DMS114 treated with DMSO at 0.1 percent for 48 hours (cell line): ENCODE results near the gene IGF2BP3.

ENCODE experiments used
- DNase-seq: peaks from one replicate; lab custom pipeline; 2025; ENCODE audit not compliant: unreplicated experiment; lab: John Stamatoyannopoulos, UW

The IGF2BP3 gene

DNA sequence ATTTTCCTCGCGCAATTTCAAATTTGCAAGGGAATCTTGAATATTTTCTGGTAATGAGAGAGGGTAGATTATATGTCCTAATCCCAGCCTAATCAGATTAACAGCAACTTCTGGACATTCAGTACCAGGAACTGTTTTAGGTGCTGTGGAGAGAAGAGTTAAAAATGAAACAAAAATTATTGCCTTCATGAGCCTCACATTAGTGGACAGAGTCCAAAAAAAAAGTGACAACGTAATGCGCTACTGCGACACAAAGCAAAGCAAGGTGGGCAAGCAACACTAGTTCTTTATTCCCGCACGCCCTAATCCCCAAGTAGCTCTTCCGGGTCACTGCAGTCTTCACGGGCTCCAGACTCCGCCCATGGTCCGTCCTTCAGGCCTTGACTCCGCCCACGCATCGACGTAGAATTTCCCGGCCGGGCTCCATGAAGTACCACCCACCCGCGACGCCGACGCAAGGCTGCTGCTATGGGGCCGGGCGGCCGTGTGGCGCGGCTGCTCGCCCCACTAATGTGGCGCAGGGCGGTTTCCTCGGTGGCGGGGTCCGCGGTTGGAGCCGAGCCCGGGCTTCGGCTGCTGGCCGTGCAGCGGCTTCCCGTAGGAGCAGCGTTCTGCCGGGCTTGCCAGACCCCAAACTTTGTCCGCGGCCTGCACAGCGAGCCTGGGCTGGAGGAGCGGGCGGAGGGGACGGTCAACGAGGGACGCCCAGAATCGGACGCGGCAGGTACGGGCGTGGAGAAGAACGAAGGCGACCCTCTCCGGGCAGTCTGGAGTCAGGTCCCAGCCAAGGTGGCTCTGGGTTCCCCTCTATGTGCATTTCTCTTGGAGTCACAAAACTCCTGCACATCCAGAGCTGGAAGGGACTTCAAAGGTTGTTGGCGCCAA lies 171.2 kb downstream of the IGF2BP3 start, which contains the start of gene MALSU1:
Gene MALSU1, plus strand, starts transcription at position 455 of the 885 bp plus-strand sequence. Its CDS starts 14 bp downstream, at position 469.
- DNase-seq, result peak; percentile 95

DNA sequence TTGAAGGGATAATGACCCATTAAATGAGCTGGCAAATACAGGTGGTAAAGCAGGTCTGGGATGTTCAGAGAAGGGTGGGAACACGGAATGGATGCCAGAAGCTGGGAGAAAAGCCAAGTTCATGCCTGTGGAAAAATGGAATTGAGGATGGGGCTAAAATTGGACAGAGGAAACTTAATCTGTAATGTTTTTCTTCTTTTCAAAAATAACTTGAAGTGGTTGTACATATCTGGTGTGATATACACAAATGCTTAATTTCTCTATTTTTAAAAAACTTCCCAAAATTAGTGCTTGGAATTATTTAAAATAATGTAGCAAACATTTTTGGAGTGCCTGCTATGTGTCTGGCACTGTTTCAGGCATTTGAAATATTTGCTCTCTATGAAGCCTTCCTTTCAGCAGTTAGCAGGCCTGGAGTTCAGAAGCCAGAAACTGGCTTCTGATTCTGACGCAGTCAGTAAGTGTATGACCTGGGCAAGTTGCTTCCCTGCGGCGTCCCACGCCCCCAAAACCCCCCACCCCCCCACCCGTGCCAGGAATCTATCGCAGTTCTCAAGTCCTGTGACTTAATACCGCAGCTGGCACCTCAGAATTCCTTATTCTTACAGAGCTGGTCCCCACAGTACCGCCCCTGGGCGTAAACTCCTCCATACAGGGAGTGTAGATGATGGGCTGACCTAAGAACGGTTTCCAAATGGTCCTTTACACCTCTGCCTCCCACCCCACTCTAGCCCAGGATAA lies 172.0 kb downstream of the IGF2BP3 start:
- DNase-seq, result peak; percentile 60

DNA sequence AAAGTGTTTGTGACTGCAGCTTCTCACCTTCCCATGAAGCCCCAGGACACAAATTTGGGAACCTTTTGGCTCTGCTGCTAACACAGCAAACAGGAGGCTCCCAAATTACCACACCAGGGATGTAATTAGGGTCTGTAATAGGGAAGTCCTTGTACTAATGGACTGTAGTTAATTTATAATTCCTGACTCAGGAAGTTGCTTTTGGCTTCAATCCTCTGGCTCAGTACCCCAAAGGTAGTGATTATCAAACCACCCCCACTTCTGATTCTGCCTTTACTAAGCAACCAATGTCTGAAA lies 174.9 kb downstream of the IGF2BP3 start:
- no peak for DNase-seq

DNA sequence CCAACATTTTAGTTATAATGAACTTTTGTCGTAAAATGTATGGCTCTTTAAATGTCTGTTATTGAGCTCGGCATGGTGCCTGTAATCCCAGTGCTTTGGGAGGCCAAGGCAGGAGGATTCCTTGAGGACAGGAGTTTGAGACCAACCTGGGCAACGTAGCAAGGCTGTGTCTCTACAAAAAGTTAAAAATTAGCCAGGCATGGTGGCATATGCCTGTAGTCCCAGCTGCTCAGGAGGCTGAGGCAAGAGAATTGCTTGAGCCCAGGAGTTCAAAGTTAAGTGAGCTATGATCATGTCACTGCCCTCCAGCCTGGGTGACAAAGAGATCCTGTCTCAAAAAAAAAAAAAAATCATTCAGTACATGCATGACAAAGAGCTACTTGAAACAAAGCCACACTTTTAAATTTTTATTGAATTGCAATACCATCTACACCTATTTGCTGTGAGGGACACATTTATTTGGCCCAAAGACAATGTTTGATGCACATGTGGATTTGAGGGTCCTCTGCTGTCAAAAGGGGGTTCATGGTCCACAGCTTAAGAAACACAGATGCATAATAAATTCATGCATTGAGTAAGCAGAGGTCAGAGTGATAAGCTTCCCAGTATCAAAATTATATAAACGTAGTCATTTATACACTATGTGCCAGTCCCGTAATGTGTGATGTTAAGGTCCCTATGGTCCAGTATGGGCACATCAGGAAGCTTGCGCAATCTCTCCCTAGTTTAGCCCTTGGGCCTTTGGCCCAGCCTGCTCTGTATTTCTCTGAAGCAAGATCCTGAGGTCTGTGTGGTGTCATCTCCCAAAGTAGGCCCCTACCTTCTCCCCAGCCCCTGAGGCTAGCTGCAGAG lies 175.5 kb downstream of the IGF2BP3 start:
- DNase-seq, result no peak

DNA sequence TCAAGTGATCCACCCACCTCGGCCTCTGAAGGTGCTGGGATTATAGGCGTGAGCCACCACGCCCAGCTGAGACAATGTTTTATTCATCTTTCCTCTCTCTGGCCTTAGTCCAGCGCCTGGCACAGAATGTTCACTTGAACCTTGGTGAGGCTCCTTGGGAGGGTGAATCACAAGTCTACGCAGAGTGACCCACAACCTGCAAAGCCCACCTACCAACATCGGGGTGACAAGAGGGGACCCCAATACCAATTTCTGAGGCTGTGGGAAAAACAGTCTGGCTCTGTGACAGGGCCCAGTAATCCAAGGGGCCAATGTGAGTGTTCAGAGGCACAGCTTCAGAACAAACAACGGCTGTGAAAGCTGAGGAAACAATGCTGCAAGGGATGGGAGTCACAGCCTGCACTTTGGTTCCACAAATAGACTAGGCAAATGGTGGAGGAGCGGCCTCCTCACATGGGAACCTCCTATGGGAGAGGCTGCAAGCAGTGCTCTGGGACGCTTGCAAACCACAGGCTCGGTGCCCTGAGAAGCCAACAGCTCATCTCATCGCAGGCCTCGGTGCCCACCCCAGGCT lies 176.7 kb downstream of the IGF2BP3 start:
- no peak for DNase-seq

DNA sequence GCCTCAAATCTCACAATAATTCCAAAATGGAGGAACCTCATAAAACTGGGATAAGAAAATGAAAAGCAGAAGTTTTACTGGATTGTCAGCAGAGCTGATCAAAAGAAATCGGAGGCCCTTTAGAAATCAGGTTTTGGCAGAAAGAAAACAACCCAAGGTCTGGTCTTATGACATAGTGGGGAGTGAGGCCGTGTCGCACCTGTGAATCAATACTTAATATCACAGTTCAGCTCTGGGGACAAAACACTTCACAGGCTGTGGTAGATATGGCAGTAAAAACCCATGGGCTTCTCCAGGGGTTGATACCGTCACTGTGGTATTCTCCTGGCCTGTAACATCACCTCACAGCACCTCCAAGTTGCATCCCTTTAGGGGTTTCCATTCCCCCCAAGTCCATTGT lies 177.7 kb downstream of the IGF2BP3 start:
- DNase-seq, result no peak

DNA sequence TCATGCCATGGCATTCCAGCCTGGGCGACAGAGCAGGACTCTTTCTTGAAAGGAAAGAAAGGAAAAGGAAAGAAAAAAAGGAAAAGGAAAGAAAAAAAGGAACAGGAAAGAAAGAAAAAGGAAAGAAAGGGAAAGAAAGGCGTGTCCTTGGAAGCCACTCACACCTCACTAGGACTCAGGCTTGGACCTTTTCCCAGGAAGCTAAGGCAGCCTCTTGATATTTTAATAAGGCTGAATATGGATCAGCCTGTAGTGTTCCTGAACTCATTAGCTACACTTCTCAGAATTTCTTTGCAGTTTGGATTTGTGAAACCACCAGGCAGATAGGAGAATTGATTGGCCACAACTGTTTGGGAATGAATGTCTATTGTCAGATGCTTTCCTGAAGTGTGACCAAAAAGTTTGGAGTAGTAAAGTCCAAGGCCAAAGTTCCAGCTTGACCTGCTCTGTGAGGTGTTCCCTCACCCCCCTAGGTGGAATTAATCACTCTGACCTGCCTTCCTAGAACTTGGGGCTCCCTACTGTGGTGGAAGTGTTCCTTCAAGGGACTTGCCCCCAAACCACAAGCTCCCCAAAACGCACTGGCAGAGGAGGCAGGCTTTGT lies 178.2 kb downstream of the IGF2BP3 start:
- no peak for DNase-seq

DNA sequence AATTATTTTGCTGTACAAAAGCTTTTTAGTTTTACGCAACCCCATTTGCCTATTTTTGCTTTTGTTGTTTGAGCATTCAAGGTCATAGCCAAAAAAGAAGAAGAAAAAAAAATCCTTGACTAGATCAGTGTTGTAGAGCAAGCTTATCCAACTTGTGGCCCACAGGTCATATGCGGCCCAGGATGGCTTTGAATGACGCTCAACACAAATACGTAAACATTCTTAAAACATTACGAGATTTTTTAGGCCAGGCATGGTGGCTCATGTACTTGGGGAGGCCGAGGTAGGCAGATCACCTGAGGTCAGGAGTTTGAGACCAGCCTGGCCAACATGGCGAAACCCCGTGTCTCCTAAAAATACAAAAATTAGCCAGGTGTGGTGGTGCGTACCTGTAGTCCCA lies 179.3 kb downstream of the IGF2BP3 start:
- DNase-seq, result no peak

DNA sequence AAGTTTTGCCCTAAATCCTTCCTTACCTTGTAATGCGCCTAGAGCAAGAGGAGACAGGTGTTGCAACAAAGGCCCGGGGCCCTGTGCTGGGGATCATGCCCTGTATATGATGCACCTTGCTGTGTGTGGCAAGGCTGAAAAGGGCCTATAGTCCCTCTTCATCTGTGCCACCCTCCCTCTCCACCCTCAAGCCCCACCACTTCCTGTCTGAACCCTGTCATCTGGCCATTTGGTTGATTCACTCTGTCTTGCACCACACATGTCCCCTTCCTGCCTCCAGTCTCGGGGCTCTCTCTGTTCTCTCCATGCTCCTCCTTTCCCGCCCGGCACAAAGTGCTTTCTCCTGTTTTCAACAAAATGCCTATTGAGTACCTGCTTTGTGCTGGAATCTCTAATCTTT lies 182.7 kb downstream of the IGF2BP3 start:
- no peak for DNase-seq

DNA sequence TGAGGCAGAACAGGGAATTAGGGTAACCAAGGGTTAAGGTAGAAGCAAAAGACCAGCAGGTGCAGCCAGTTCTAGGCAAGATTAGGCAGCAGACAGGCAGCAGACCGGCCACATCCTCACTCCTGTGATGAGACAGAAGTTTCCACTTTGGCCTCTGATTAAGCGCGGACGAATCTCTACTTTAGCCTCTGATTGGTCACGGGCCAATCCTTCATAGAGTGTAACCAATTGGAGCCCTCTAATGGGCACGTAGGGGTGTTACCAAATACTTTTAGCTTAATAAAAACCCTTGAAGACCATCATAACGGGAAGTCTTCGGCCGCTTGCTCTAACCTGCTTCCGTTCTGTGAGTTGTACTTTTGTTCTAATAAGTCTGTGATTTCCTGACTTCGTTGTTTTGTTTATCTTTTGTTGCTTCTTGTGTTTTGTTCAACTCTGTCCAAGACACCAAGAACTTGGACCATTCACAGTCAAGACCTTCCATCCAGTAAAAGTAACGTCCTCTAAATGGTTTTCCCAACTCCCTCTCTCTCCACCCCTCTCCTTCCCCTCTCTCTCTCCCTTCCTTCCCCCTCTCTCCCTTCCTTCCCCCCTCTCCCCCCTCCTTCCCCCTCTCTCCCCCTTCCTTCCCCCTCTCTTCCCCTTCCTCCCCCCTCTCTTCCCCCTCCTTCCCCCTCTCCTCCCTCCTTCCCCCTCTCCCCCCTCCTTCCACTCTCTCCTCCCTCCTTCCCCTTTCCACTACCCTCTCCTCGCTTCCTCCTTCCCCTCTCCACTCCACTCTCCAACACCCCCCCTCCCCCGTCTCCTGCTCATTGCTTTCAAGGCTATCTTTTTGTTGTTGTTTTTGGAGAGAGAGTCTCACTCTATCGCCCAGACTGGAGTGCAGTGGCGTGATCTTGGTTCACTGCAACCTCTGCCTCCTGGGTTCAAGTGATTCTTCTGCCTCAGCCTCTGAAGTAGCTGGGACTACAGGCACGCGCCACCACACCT lies 184.3 kb downstream of the IGF2BP3 start:
- DNase-seq, result no peak

DNA sequence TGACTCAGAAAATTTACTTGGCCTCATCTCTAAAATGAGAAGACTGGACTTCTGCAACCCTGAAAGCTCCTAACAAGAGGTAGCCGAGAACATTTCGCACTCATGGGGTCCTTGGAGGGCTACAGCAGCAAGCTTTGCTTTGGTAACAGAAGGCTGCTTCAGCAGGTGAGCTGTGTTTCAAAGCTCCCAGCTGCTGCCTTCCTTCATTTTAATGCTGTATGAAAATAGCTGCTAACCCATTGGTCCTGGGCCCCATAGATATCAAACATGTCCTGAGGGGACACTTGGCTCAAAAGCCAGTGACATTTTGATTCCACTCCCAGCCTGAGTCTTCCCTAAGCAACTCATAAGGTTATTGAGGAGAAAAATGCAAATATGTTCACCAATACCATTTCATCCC lies 185.4 kb downstream of the IGF2BP3 start:
- DNase-seq, result no peak

DNA sequence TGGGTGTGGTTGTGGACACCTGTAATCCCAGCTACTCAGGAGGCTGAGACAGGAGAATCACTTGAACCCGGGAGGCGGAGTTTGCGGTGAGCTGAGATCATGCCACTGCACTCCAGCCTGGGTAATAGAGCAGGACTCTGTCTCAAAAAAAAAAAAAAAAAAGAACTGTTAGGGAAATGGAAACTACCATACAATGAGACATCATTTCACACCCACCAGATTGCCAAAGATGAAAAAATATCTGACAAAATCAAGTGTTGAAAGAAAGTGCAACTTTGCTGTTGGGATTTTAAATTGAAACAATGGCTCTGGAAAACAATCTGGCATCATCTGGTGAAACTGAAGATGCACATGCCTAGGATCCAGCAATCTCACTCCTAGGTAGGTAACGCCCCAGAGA lies 187.2 kb downstream of the IGF2BP3 start:
- DNase-seq, result no peak

DNA sequence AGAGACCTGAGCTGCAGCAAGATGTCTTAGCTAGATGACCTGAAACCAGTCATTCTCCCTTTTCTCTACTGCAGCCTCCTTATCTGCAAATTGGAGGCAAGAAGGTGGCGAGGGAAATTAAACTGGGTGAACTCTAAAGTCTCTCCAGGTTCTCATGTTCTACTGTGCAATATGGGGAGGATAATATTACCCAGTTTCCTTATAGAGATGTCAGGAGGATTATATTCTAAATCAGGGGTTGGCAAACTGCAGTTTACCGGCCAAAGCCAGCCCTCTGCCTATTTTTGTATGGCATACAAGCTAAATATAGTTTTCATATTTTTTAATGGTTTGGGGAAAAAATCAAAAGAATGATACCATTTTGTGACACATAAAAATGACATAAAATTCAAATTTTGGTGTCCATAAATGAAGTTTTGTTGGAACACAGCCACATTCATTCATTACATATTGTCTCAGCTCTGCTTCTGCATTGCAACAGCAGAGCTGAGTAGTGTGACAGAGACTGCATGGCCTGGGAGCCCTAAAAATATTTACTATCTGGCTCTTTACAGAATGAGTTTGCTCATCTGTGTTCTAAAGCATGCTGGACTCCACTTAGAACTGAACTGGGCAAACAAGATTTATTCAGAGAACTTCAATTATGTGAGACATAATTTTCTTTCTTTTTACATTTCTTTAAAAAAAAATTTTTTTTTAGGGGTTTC lies 190.3 kb downstream of the IGF2BP3 start:
- DNase-seq, result no peak

DNA sequence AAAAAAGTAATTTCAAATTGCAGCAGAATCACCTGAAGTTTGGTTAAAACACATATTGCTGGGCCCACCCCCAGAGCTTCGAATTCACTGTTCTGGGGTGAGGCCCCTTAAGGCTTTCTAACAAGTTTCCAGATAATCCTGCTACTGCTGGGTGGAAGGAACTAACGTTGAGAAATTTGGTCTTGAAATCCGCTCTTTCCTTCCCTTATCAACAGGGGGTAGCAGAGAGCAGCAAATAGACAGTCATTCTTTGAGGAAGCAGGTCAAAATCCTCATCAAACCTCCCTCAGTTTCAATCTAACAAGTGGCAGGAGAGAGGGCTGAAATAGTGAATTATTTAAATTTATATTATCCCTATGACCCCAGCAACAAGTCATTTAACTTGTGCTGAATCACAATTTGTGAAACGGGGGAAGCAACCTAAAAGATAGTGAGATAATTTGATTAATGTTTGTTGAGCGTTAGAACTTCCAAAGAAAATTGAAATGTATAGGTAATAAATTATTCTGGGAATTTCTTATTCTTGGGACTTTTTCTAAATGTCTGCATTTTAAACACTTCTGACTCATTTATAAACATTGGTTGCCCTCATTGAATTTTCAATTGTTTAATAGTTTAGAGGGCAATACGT lies 192.8 kb downstream of the IGF2BP3 start:
- DNase-seq, result peak; percentile 83

DNA sequence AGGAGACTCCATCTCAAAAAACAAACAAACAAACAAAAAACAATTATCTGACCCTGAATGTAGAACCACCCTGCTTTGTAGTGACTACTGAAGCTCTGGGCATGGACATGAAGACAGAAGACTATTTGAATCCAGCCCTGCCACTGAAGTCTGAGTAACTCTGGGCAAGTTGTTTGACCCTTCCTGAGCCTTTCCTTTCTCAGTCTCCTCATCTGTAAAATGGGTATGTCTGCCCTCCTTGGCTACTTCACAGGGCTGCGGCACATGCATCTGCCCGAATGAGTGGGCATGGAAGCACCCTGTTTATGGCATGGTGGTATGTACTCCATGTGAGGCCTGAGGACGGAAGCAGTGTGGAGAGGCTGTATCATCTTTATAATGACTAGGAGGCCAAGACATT lies 193.3 kb downstream of the IGF2BP3 start:
- DNase-seq, result no peak

DNA sequence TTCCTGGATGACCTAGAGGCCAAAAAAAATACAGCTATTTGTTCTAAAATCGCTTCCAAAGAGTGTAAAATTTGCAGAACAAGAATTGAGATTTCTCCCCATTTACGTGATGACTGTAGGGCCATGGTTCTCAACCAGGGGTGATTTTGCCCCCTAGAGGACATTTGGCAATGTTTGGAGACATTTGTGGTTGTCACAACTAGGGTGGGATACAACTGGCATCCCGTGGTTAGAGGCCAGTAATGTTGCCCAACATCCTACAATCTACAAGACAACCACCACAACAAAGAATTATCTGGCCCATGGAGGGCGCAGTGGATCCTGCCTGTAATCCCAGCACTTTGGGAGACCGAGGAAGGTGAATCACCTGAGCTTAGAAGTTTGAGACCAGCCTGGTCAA lies 193.9 kb downstream of the IGF2BP3 start:
- no peak for DNase-seq

DNA sequence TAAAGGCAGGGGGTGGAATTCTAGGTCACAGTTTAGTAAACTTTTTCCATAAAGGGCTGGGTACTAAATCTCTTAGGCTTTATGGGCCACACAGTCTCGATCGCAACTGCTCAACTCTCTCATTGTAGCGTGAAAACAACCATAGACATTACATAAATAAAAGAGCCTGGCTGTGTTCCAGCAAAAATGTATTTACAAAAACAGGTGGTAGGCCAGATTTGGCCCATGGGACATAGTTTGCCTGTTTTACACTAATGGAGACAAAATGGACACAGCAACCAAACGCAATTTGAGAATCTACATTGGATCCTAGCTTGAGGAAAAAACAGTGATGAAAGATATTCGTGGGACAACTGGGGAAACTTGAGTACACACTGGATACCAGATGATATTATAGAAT lies 194.4 kb downstream of the IGF2BP3 start:
- no peak for DNase-seq

DNA sequence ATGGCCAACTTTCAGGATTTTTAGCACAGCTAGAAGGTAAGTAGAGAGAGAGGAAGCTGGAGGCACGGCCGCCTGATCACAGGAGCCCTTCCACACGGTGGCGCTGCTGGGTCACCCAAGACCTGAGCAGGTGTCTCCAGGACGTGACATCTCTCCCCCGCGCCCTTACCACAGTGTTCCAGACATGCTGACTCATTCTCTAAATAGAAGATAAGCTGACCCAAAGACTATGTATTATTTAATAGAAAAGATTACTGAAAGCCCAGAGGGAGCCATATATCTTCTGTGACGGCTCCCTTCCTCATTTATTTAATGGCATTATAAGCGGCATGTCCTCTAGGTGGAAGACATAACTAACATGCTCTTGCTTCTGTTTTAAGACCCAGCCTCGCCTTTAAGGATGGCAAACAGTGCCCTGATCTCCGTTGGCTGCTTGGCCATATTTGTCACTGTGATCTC lies 197.1 kb downstream of the IGF2BP3 start:
- DNase-seq, result peak; percentile 56
